H1 (cell line): ENCODE results near the gene CGN. TPM values are rescaled to one million over a fixed set of nuclear protein-coding genes. Genes with fewer than 3 reads are reported as not detected.

Experiments
- CTCF ChIA-PET: fragments of 300-600 bp; sonication (Branson Sonifier 250); formaldehyde crosslinking; loops from one replicate; lab custom pipeline; 2021; ENCODE audit not compliant: partially characterized antibody; lab: Charles Lee
- POLR2A ChIA-PET: fragments of 300-600 bp; sonication (Branson Sonifier 250); formaldehyde crosslinking; loops from one replicate; lab custom pipeline; 2021; ENCODE audit warnings: inconsistent platforms; ENCODE audit not compliant: partially characterized antibody; lab: Charles Lee
- DNase-seq, 2 experiments: peaks; one replicate each; pipeline versions ENCODE4 v3.0.0 to v3.0.0-alpha.2; 2010 to 2022; ENCODE audit warnings: low spot score in 2 of 2, low read depth in 1 of 2, mixed read lengths in 1 of 2
- FAIRE-seq: peaks from 2 replicates; lab custom pipeline; 2011; peaks lifted over from hg19 to GRCh38; lab: Jason Lieb, UNC
- H2AFZ ChIP-seq: 2 replicates; pipeline ENCODE4 v1.8.1; 2012; ENCODE audit warnings: low read length, inconsistent platforms
- H2AK5ac ChIP-seq: 2 replicates; pipeline ENCODE4 v1.6.1; 2013; ENCODE audit warnings: low read depth, low read length
- H2BK120ac ChIP-seq: replicated peaks from 2 replicates; pipeline ENCODE3; 2013; ENCODE audit warnings: low read depth, low read length, inconsistent platforms
- H2BK12ac ChIP-seq: 2 replicates; pipeline ENCODE4 v1.6.1; 2013; ENCODE audit warnings: low read depth, low read length
- H2BK15ac ChIP-seq: 2 replicates; pipeline ENCODE4 v1.6.1; 2013; ENCODE audit warnings: low read length
- H2BK20ac ChIP-seq: 2 replicates; pipeline ENCODE4 v1.6.1; 2013; ENCODE audit warnings: low read length
- H2BK5ac ChIP-seq: 2 replicates; pipeline ENCODE4 v1.6.1; 2013; ENCODE audit warnings: low read depth, low read length
- H3K14ac ChIP-seq: 2 replicates; pipeline ENCODE4 v1.6.1; 2013; ENCODE audit warnings: inconsistent platforms; ENCODE audit not compliant: insufficient read length
- H3K18ac ChIP-seq: 2 replicates; pipeline ENCODE4 v1.6.1; 2013; ENCODE audit warnings: low read length; ENCODE audit errors: extremely low read depth
- H3K23ac ChIP-seq: 2 replicates; pipeline ENCODE4 v1.6.1; 2013; ENCODE audit warnings: inconsistent platforms; ENCODE audit not compliant: insufficient read length
- H3K23me2 ChIP-seq: 2 replicates; pipeline ENCODE4 v1.6.1; 2013; ENCODE audit warnings: low read depth, low read length
- H3K27ac ChIP-seq: 2 replicates; pipeline ENCODE4 v1.6.1; 2011; ENCODE audit warnings: low read depth, low read length, inconsistent platforms
- H3K27me3 ChIP-seq, 4 experiments: replicated peaks in 1 of 4; 1 replicate in 1 of 4; 2 replicates in 3 of 4; pipeline versions ENCODE4 v1.6.1 to v1.8.1; 2011 to 2013; ENCODE audit warnings: low read length in 3 of 4, mild to moderate bottlenecking in 3 of 4, inconsistent platforms in 2 of 4, mixed read lengths in 2 of 4, moderate library complexity in 1 of 4; ENCODE audit not compliant: control insufficient read depth in 3 of 4, insufficient read depth in 3 of 4; ENCODE audit errors: extremely low read depth in 1 of 4
- H3K36me3 ChIP-seq, 4 experiments: 2 replicates each; pipeline versions ENCODE4 v1.6.1 to v1.8.1; 2011 to 2013; ENCODE audit warnings: mild to moderate bottlenecking in 4 of 4, low read length in 3 of 4, moderate library complexity in 2 of 4, control low read depth in 1 of 4, inconsistent platforms in 1 of 4; ENCODE audit not compliant: insufficient read depth in 4 of 4, control insufficient read depth in 2 of 4
- H3K4ac ChIP-seq: replicated peaks from 2 replicates; pipeline ENCODE3; 2013; ENCODE audit warnings: low read length, low read depth, mixed read lengths, inconsistent platforms; ENCODE audit not compliant: insufficient read length
- H3K4me1 ChIP-seq, 4 experiments: replicated peaks in 1 of 4; 1 replicate in 1 of 4; 2 replicates in 3 of 4; pipeline versions ENCODE4 v1.6.1 to v1.8.1; 2011 to 2013; ENCODE audit warnings: low read length in 3 of 4, inconsistent platforms in 2 of 4, mixed read lengths in 1 of 4; ENCODE audit not compliant: insufficient read depth in 4 of 4, control insufficient read depth in 3 of 4
- H3K4me2 ChIP-seq, 2 experiments: 2 replicates each; pipeline versions ENCODE4 v1.6.1 to v1.8.1; 2011 to 2013; ENCODE audit warnings: low read depth in 2 of 2, low read length in 2 of 2, control low read depth in 1 of 2, inconsistent platforms in 1 of 2, mild to moderate bottlenecking in 1 of 2; ENCODE audit not compliant: insufficient read depth in 1 of 2
- H3K4me3 ChIP-seq, 4 experiments: fragments of 200-600, 300-600 bp in 1 of 4; sonication (generic), shearing (Covaris generic), sonication (Bioruptor Twin) in 1 of 4; 2 replicates each; pipeline versions ENCODE4 v1.5.1 to v1.8.1; 2011 to 2016; ENCODE audit warnings: low read length in 4 of 4, low read depth in 3 of 4, control low read depth in 2 of 4, inconsistent platforms in 2 of 4, mild to moderate bottlenecking in 2 of 4, mixed read lengths in 1 of 4, moderate library complexity in 1 of 4; ENCODE audit not compliant: insufficient read depth in 2 of 4; ENCODE audit errors: extremely low read depth in 1 of 4
- H3K56ac ChIP-seq: replicated peaks from 2 replicates; pipeline ENCODE3; 2013; ENCODE audit warnings: low read depth, mild to moderate bottlenecking, mixed read lengths, low read length, inconsistent platforms; ENCODE audit not compliant: insufficient read length
- H3K79me1 ChIP-seq: 2 replicates; pipeline ENCODE4 v1.6.1; 2013; ENCODE audit warnings: low read depth, low read length, control low read depth
- H3K79me2 ChIP-seq, 2 experiments: 2 replicates each; pipeline versions ENCODE4 v1.6.1 to v1.8.1; 2012 to 2013; ENCODE audit warnings: low read length in 2 of 2, mild to moderate bottlenecking in 2 of 2, inconsistent platforms in 1 of 2; ENCODE audit not compliant: insufficient read depth in 2 of 2, control insufficient read depth in 1 of 2
- H3K9ac ChIP-seq, 4 experiments: replicated peaks in 1 of 4; 1 replicate in 1 of 4; 2 replicates in 3 of 4; pipeline versions ENCODE4 v1.6.1 to v1.8.1; 2011 to 2013; ENCODE audit warnings: low read depth in 3 of 4, low read length in 3 of 4, control low read depth in 2 of 4, mild to moderate bottlenecking in 2 of 4, moderate library complexity in 2 of 4, inconsistent platforms in 1 of 4; ENCODE audit errors: extremely low read depth in 1 of 4
- H3K9me3 ChIP-seq, 2 experiments: 2 replicates each; pipeline versions ENCODE4 v1.6.1 to v1.8.1; 2012 to 2013; ENCODE audit warnings: mild to moderate bottlenecking in 2 of 2, moderate library complexity in 2 of 2, control low read depth in 1 of 2, inconsistent platforms in 1 of 2, low read depth in 1 of 2, low read length in 1 of 2, mixed read lengths in 1 of 2; ENCODE audit not compliant: insufficient read depth in 2 of 2
- H4K20me1 ChIP-seq, 2 experiments: replicated peaks in 1 of 2; 2 replicates each; pipeline versions ENCODE3 to v1.8.1; 2011 to 2013; ENCODE audit warnings: inconsistent platforms in 2 of 2, low read length in 2 of 2, mild to moderate bottlenecking in 1 of 2; ENCODE audit not compliant: insufficient read depth in 2 of 2, control insufficient read depth in 1 of 2
- H4K5ac ChIP-seq: 2 replicates; pipeline ENCODE4 v1.6.1; 2013; ENCODE audit warnings: low read length, low read depth, mixed read lengths, inconsistent platforms; ENCODE audit not compliant: insufficient read length
- H4K8ac ChIP-seq: 2 replicates; pipeline ENCODE4 v1.8.0; 2013; ENCODE audit warnings: mild to moderate bottlenecking, moderate library complexity, low read length, inconsistent platforms; ENCODE audit not compliant: insufficient read depth; ENCODE audit errors: extremely low read depth
- H4K91ac ChIP-seq: replicated peaks from 2 replicates; pipeline ENCODE3; 2013; ENCODE audit warnings: low read length, mixed read lengths, inconsistent platforms; ENCODE audit not compliant: insufficient read length
- ASH2L ChIP-seq: fragments of 200-600, 300-600 bp; sonication (generic); IDR thresholded peaks from one replicate; pipeline ENCODE4 v1.7.1; 2017; ENCODE audit warnings: low read length
- HDAC6 ChIP-seq: IDR thresholded peaks from one replicate; pipeline ENCODE4 v1.7.1; 2012; ENCODE audit warnings: low read depth, mild to moderate bottlenecking, inconsistent platforms, low read length, moderate library complexity
- MAX ChIP-seq: IDR thresholded peaks from 2 replicates; pipeline ENCODE4 v1.6.1; 2012; ENCODE audit warnings: inconsistent platforms
- NANOG ChIP-seq: IDR thresholded peaks from 2 replicates; pipeline ENCODE4 v1.6.1; 2011; ENCODE audit warnings: low read length, low read depth, mild to moderate bottlenecking, inconsistent platforms; ENCODE audit not compliant: insufficient read depth, poor library complexity, severe bottlenecking
- NRF1 ChIP-seq: IDR thresholded peaks from 2 replicates; pipeline ENCODE4 v1.6.1; 2011; ENCODE audit warnings: mild to moderate bottlenecking, low read depth, low read length, improper control_type of control experiment
- RXRA ChIP-seq: IDR thresholded peaks from 2 replicates; pipeline ENCODE4 v1.6.1; 2011; ENCODE audit warnings: low read depth, mild to moderate bottlenecking, low read length, moderate library complexity; ENCODE audit not compliant: insufficient read depth
- SP2 ChIP-seq: IDR thresholded peaks from 2 replicates; pipeline ENCODE4 v1.6.1; 2012; ENCODE audit warnings: mild to moderate bottlenecking, low read length, inconsistent platforms
- SUZ12 ChIP-seq: fragments of 200-600 bp; sonication (generic); IDR thresholded peaks from 2 replicates; pipeline ENCODE4 v1.6.1; 2012; ENCODE audit warnings: mild to moderate bottlenecking, inconsistent platforms, low read length, moderate library complexity, mixed read lengths
- WGBS, 2 experiments: shearing (Covaris generic) in 1 of 2; methylation state at CpG; one replicate each; pipeline versions ENCODE4 v1.1.6 to v1.1.7; 2013 to 2015; ENCODE audit warnings: low lambda C conversion rate in 2 of 2, mixed read lengths in 2 of 2, inconsistent platforms in 1 of 2, low coverage in 1 of 2, missing lambda C conversion rate in 1 of 2; ENCODE audit not compliant: insufficient replicate concordance in 2 of 2, insufficient coverage in 1 of 2, insufficient read length in 1 of 2; ENCODE audit errors: extremely low coverage in 1 of 2, missing lambda C conversion rate in 1 of 2; 5-methylcytosine and 5-hydroxymethylcytosine counted together
- polyA plus RNA-seq, 7 experiments: library from polyadenylated mRNA; depleted of rRNA in 3 of 7; stranded (reverse) in 5 of 7; unstranded in 2 of 7; fragments of >200 nt in 5 of 7; fragments of 200-250 nt in 2 of 7; gene quantifications; 1 replicate in 5 of 7; 2 replicates in 1 of 7; 4 replicates in 1 of 7; pipeline versions ENCODE4 v1.2.1 to v1.2.3, GENCODE V29; 2011 to 2013; ENCODE audit warnings: missing spikeins in 2 of 7, mixed read lengths in 2 of 7
- total RNA-seq: library from RNA; stranded (reverse); fragmentation: NEBNext Ultra II Directional; extraction: Animal tissue kit (Norgen Biotek cat#: 25700); gene quantifications from 2 replicates; pipeline ENCODE4 v1.2.1, GENCODE V29; 2021
- TF ChIP-seq, protein P1 (sequence below): IDR thresholded peaks from 2 replicates; pipeline ENCODE4 v1.6.1; 2012; ENCODE audit warnings: inconsistent platforms

The CGN gene
- total and polyA plus RNA-seq, 2 of the 8 experiments (the other 6 are each of a cell fraction or from before 2014, with no cell fraction given), result 15.9 to 52.7 TPM

DNA sequence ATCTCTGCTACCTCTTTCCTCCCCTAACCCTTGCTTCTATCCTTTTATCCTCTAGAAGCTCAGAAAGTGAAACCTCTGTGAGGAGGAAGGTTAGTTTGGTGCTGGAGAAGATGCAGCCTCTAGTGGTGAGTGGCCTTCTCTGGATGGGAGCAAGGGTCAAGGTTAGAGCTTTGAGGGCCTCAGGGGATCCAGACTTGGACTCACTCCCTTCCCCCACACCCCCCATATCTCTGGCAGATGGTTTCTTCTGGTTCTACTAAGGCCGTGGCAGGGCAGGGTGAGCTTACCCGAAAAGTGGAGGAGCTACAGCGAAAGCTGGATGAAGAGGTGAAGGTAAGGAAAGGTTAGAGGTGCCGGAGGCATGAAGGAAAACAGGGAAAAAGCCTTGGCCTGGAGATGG lies 9.2 kb downstream of the CGN start:
- no peak overlapping the region for H3K4ac ChIP-seq
- no peaks in the 10 kb centered on the region for H3K9me3 ChIP-seq
- H3K79me2 ChIP-seq, result peaks cover 0 to 22% of the 10 kb centered on the region in 2 experiments; a peak in 2 of 4 replicates
- no peak overlapping the region for H2BK15ac ChIP-seq
- H3K4me2 ChIP-seq, result no peak overlapping the region
- no peak overlapping the region for H4K8ac ChIP-seq
- peaks cover 2% of the 10 kb centered on the region; the same call in 1 of the 2 replicates for H3K79me1 ChIP-seq
- H3K27me3 ChIP-seq, result no peaks in the 10 kb centered on the region
- no peak overlapping the region for H4K91ac ChIP-seq
- no peak overlapping the region for H3K56ac ChIP-seq
- H3K4me3 ChIP-seq, result no peak overlapping the region
- TF ChIP-seq ASH2L, result no peak
- no peak for TF ChIP-seq SUZ12
- TF ChIP-seq, protein P1, sequence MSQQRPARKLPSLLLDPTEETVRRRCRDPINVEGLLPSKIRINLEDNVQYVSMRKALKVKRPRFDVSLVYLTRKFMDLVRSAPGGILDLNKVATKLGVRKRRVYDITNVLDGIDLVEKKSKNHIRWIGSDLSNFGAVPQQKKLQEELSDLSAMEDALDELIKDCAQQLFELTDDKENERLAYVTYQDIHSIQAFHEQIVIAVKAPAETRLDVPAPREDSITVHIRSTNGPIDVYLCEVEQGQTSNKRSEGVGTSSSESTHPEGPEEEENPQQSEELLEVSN, result no peak
- no peak for TF ChIP-seq SP2
- TF ChIP-seq NANOG, result no peak
- TF ChIP-seq HDAC6, result no peak
- TF ChIP-seq MAX, result no peak
- TF ChIP-seq RXRA, result no peak
- no peak for TF ChIP-seq NRF1
- H3K9ac ChIP-seq, result no peak overlapping the region
- ChIA-PET CTCF (interaction anchor here (0.6 to 6.1 kb wide), 4 partner anchors 13 to 329 kb away, joined by 3 to 54 read pairs (median 6); no protein-coding TSS in a partner anchor), POLR2A (interaction anchor here (17.1 kb wide), 1 partner anchor 17 kb away, joined by 283 read pairs; the partner anchor contains the start of gene TUFT1)
- no peak overlapping the region for H2AK5ac ChIP-seq
- H2BK20ac ChIP-seq, result no peak overlapping the region
- DNase-seq (no peak), FAIRE-seq (no peak)
- no peak overlapping the region for H2BK5ac ChIP-seq
- no peak overlapping the region for H4K5ac ChIP-seq
- peaks cover 1 to 7% (median 3%) of the 10 kb centered on the region in 4 experiments; a peak in 3 of 7 replicates for H3K4me1 ChIP-seq
- 94% methylated on average over 4 of the region's 4 CpGs; no CpG with 5 or more reads in 1 of the 2 experiments for WGBS, 2 experiments
- H2AFZ ChIP-seq, result no peak overlapping the region
- no peak overlapping the region for H2BK120ac ChIP-seq
- H3K27ac ChIP-seq, result no peak overlapping the region
- no peak overlapping the region for H3K23ac ChIP-seq
- no peak overlapping the region for H2BK12ac ChIP-seq
- H3K23me2 ChIP-seq, result no peaks in the 10 kb centered on the region; the same call in 1 of the 2 replicates
- H3K36me3 ChIP-seq, result peaks cover 23 to 46% (median 42%) of the 10 kb centered on the region in 4 experiments
- no peak overlapping the region for H3K14ac ChIP-seq
- H3K18ac ChIP-seq, result no peak overlapping the region
- H4K20me1 ChIP-seq, result peaks cover 0 to 4% of the 10 kb centered on the region in 2 experiments
